Measurements from ENCODE around the gene TPCN2.

GRCh38 chr11:69083531-69084247 is 35.0 kb downstream of the TPCN2 start:
- TF ChIP-seq CTCF (IDR thresholded peaks at IDR 0.05): no peak
- TF ChIP-seq POLR2A (IDR thresholded peaks at IDR 0.05): no peak
